RWPE1 (cell line): ENCODE measurements around the gene DMRTA1.

Experiments used
- CTCF ChIA-PET: fragments of 350-600 bp; sonication (Branson Sonifier 250); formaldehyde crosslinking; extraction: SDS; loops from one replicate; lab custom pipeline; 2021; lab: Yijun Ruan, JAX
- POLR2A ChIA-PET: fragments of 400-600 bp; formaldehyde crosslinking; extraction: SDS; loops from one replicate; lab custom pipeline; 2020; ENCODE audit warnings: antibody characterized with exemption; ENCODE audit not compliant: low non-redundant PET; lab: Yijun Ruan, JAX
- DNase-seq: peaks from one replicate; pipeline ENCODE4 v3.0.0; 2012; ENCODE audit warnings: low spot score
- H3K27ac ChIP-seq: fragments of 450-650 bp; 2 replicates; pipeline ENCODE4 v1.5.1; 2017
- CTCF ChIP-seq: fragments of 450-650 bp; conservative IDR thresholded peaks from 2 replicates; pipeline ENCODE4 v1.5.1; 2017; ENCODE audit warnings: low read depth, mild to moderate bottlenecking

The DMRTA1 gene

GRCh38 chr9:22440841-22441240, 5.8 kb upstream of the DMRTA1 start:
- ChIA-PET CTCF (no interaction called here), POLR2A (no interaction called here)
- TF ChIP-seq CTCF = no peak
- no peak for DNase-seq
- no peak overlapping the region for H3K27ac ChIP-seq

GRCh38 chr9:22446950-22447617, 460 bp downstream of the DMRTA1 start:
- peak overlapping the region; percentile 76 for H3K27ac ChIP-seq
- CTCF ChIA-PET = interaction anchor here (0.5 to 0.6 kb wide), 2 partner anchors 252 to 438 kb away, joined by 3 read pairs; no protein-coding TSS in a partner anchor
- POLR2A ChIA-PET = no interaction called here
- DNase-seq = peak; percentile 44
- TF ChIP-seq CTCF = peak; percentile 69

- DNase-seq = no peak
- POLR2A ChIA-PET = no interaction called here
- no peak; the same call in none of the 2 replicates for TF ChIP-seq CTCF
- CTCF ChIA-PET = interaction anchor here (0.6 to 3.4 kb wide), 3 partner anchors 141 to 794 kb away, joined by 3 to 8 read pairs (median 4); no protein-coding TSS in a partner anchor
- H3K27ac ChIP-seq = peak overlapping the region; percentile 76
Measured at GRCh38 chr9:22447618-22448305, 1.1 kb downstream of the DMRTA1 start.

- DNase-seq = no peak
- ChIA-PET CTCF (interaction anchor here (3.4 kb wide), 1 partner anchor 143 kb away, joined by 8 read pairs; no protein-coding TSS in a partner anchor), POLR2A (no interaction called here)
- TF ChIP-seq CTCF = no peak
- no peak overlapping the region for H3K27ac ChIP-seq
Measured at GRCh38 chr9:22449719-22450118, 3.1 kb downstream of the DMRTA1 start.

GRCh38 chr9:22452415-22453010, 5.9 kb downstream of the DMRTA1 start:
- TF ChIP-seq CTCF = peak; percentile 95
- ChIA-PET CTCF (interaction anchor here (0.5 to 2.1 kb wide), 10 partner anchors 11 to 999 kb away, joined by 3 to 23 read pairs (median 4); no protein-coding TSS in a partner anchor), POLR2A (no interaction called here)
- no peak overlapping the region for H3K27ac ChIP-seq
- DNase-seq = no peak

GRCh38 chr9:22454016-22454415, 7.4 kb downstream of the DMRTA1 start:
- TF ChIP-seq CTCF = no peak
- DNase-seq = no peak
- H3K27ac ChIP-seq = no peak overlapping the region
- ChIA-PET CTCF (interaction anchor here (1.4 kb wide), 1 partner anchor 147 kb away, joined by 3 read pairs; no protein-coding TSS in a partner anchor), POLR2A (no interaction called here)
